GM12874 (cell line): ENCODE measurements around the gene SAMD10.

Source experiments
- TF ChIP-seq, protein P1 (sequence below): IDR thresholded peaks from 2 replicates; pipeline ENCODE4 v1.5.1; 2011; ENCODE audit warnings: low read depth, mild to moderate bottlenecking, control low read depth, low read length, moderate library complexity; ENCODE audit not compliant: insufficient read depth

SAMD10 gene

DNA sequence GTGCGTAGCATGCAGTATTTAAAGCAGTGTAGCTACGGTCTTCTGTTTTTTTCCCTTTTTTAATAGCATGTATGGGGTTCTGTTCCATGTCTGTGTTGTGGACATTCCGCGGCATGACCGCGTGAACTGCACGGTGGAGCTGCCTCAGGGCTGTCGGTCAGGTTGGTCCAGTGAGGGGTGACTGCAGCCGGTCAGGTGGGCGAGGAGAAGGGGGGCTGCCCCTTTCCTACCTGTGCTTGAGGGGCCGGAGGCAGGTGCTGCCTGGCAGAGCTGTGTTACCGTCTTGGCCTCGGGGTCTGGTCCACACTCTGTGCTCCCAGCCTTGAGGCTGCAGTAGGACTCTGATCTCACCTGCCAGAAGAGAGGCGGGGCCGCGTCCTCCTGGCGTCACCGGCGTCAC lies 47.7 kb downstream of the SAMD10 start:
- TF ChIP-seq, protein P1, sequence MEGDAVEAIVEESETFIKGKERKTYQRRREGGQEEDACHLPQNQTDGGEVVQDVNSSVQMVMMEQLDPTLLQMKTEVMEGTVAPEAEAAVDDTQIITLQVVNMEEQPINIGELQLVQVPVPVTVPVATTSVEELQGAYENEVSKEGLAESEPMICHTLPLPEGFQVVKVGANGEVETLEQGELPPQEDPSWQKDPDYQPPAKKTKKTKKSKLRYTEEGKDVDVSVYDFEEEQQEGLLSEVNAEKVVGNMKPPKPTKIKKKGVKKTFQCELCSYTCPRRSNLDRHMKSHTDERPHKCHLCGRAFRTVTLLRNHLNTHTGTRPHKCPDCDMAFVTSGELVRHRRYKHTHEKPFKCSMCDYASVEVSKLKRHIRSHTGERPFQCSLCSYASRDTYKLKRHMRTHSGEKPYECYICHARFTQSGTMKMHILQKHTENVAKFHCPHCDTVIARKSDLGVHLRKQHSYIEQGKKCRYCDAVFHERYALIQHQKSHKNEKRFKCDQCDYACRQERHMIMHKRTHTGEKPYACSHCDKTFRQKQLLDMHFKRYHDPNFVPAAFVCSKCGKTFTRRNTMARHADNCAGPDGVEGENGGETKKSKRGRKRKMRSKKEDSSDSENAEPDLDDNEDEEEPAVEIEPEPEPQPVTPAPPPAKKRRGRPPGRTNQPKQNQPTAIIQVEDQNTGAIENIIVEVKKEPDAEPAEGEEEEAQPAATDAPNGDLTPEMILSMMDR = no peak

- TF ChIP-seq, protein P1 = no peak
Observed at GRCh38 chr20:63930971-63931553, 48.4 kb downstream of the SAMD10 start.

- TF ChIP-seq, protein P1 = no peak
Observed at GRCh38 chr20:63929071-63929470, 50.4 kb downstream of the SAMD10 start.

DNA sequence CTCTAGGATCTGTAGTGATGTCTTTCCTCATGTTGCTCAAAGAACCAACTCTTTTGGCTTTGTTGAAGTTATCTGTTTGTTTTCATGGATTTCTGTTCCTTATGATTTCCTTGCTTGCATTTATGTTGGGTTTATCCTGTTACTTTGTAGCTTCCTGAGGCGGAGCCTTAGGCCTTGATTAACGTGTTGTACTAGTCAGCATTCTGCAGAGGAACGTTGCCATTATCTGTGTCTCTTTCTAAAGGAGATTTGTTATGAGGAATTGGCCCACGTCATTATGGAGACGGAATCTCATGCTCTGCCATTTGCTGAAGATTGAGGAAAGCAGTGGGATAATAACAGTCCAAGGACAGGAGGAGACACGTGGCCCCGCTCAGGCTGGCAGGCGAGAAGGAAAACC lies 53.1 kb downstream of the SAMD10 start:
- TF ChIP-seq, protein P1 = no peak

GRCh38 chr20:63924241-63924640 lies 55.2 kb downstream of the SAMD10 start:
- TF ChIP-seq, protein P1 = no peak
